ENCODE results near the gene FBXL17. TPM values are rescaled to one million over a fixed set of nuclear protein-coding genes. Genes with fewer than 3 reads are reported as not detected.

FBXL17 gene
- total RNA-seq, 4 donors from 2014 or later = 10.7 to 31.6 (median 22.1) TPM

DNA sequence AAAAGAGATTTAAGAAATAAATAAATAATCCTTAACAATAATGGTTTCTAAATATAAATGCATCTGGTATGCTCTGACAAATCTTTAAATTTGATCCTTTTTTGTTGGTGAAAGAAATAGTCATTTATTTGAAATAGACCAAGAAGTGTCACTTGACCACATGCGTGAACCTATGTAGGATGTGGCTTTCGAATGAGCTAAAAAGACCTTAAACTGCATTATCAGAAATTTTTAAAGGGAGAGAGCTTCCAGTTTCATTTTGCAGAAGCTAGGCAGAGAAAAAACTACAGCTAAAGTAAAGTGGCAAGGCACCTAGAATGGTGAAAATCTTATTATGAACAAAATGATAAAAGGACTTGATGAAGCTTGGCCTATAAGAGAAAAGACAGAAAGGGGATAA lies 402.0 kb downstream of the FBXL17 start:
- Histone ChIP-seq H3K36me3 (no peaks in the 10 kb centered on the region), H3K9me3 (no peaks in the 10 kb centered on the region), H3K27me3 (no peaks in the 10 kb centered on the region), H3K4me3 (no peak overlapping the region), H3K4me1 (no peaks in the 10 kb centered on the region), H3K27ac (no peak overlapping the region)
- no peak for DNase-seq
- TF ChIP-seq, protein P1, sequence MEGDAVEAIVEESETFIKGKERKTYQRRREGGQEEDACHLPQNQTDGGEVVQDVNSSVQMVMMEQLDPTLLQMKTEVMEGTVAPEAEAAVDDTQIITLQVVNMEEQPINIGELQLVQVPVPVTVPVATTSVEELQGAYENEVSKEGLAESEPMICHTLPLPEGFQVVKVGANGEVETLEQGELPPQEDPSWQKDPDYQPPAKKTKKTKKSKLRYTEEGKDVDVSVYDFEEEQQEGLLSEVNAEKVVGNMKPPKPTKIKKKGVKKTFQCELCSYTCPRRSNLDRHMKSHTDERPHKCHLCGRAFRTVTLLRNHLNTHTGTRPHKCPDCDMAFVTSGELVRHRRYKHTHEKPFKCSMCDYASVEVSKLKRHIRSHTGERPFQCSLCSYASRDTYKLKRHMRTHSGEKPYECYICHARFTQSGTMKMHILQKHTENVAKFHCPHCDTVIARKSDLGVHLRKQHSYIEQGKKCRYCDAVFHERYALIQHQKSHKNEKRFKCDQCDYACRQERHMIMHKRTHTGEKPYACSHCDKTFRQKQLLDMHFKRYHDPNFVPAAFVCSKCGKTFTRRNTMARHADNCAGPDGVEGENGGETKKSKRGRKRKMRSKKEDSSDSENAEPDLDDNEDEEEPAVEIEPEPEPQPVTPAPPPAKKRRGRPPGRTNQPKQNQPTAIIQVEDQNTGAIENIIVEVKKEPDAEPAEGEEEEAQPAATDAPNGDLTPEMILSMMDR (IDR thresholded peaks at IDR 0.05) = no peak
- TF ChIP-seq POLR2A (IDR thresholded peaks at IDR 0.05) = no peak

DNA sequence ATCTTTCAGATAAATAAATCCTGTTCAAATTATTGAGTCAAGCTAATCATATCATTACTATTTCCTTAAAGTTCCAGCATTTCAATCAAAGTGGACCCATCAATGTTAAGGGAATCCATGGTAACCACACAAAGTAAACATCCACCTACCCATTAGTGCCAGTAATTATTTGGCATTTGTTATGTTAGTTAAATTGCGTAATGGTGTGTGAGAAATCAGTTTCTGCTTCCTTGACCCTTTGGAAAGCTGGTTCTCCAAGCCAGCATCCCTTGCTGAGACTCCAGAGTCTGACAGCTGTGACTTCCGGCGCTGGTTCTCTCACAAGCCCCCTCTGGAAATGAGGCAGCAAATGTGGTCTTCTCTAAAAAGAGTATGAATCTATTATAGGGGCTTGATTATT lies 402.6 kb downstream of the FBXL17 start:
- no peak for DNase-seq
- Histone ChIP-seq H3K4me1 (no peaks in the 10 kb centered on the region), H3K27ac (no peak overlapping the region), H3K4me3 (no peak overlapping the region), H3K9me3 (no peaks in the 10 kb centered on the region), H3K27me3 (no peaks in the 10 kb centered on the region), H3K36me3 (no peaks in the 10 kb centered on the region)
- no peak for TF ChIP-seq POLR2A (IDR thresholded peaks at IDR 0.05)
- TF ChIP-seq, protein P1 (IDR thresholded peaks at IDR 0.05) = no peak

GRCh38 chr5:107977550-107978071 lies 404.3 kb downstream of the FBXL17 start:
- Histone ChIP-seq H3K36me3 (no peaks in the 10 kb centered on the region), H3K27me3 (no peaks in the 10 kb centered on the region), H3K4me3 (no peak overlapping the region), H3K4me1 (no peaks in the 10 kb centered on the region), H3K9me3 (no peaks in the 10 kb centered on the region), H3K27ac (no peak overlapping the region)
- DNase-seq = no peak
- no peak for TF ChIP-seq POLR2A (IDR thresholded peaks at IDR 0.05)
- TF ChIP-seq, protein P1 (IDR thresholded peaks at IDR 0.05) = no peak

DNA sequence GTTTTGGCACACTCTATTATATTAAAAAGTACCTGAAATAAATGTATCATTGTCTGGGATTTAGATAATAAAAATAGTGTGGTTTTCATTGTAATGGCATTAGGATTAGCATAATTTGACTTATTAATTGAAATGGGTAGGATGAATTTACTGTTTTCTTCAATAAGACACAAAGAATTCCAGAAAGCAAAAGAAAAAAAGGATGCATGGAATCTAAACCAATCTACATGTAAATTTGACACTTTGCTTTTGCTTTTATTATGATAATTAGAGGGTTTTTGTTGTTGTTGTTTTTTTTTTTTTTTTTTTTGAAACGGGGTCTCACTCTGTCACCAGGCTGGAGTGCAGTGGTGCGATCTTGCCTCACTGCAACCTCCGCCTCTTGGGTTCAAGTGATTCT lies 406.3 kb downstream of the FBXL17 start:
- Histone ChIP-seq H3K9me3 (no peaks in the 10 kb centered on the region), H3K4me3 (no peak overlapping the region), H3K27me3 (no peaks in the 10 kb centered on the region), H3K36me3 (no peaks in the 10 kb centered on the region), H3K27ac (no peak overlapping the region), H3K4me1 (no peaks in the 10 kb centered on the region)
- no peak for DNase-seq
- TF ChIP-seq POLR2A (IDR thresholded peaks at IDR 0.05) = no peak
- TF ChIP-seq, protein P1 (IDR thresholded peaks at IDR 0.05) = no peak

DNA sequence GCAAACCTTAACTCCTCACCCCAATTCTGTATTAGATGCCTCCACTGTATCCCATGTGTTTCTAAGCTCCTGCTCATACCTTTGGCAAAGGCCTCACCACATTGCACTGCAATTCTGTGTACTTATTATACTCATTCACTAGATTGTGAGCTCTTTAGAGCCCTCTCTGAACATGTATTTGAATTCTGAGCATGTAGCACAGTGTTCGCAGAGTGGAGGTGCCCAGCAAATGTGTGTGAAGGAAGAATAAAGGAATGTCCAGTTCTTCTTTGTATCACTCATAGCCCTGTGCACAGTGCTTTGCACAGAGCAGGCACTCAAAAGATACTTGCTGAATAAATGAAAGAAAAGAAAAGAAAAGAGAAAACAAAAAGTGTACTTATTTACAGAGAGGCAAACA lies 410.1 kb downstream of the FBXL17 start:
- no peak for TF ChIP-seq POLR2A (IDR thresholded peaks at IDR 0.05)
- TF ChIP-seq, protein P1 (IDR thresholded peaks at IDR 0.05) = no peak
- Histone ChIP-seq H3K4me3 (no peak overlapping the region), H3K27ac (no peak overlapping the region), H3K4me1 (no peaks in the 10 kb centered on the region), H3K9me3 (no peaks in the 10 kb centered on the region), H3K27me3 (no peaks in the 10 kb centered on the region), H3K36me3 (no peaks in the 10 kb centered on the region)
- DNase-seq = no peak

DNA sequence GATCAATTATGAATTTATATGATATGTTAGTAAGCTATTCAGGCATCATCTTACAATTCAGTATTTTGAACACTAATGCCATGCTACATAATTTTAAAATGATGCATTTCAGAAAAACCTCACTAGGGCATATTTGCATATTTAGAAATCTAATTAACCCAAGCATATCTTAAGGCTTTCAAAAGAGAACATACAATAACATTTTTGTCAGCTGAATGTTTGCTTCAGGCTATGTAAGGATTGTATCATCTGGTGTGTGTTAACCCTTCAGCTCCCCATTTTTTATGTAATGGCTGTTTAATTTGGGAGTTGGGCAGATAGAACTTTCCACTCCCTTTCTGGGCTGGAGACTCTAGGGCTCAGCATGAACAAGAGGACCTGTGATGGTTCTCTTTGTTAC lies 412.1 kb downstream of the FBXL17 start:
- H3K9me3 ChIP-seq = no peaks in the 10 kb centered on the region
- H3K36me3 ChIP-seq = no peaks in the 10 kb centered on the region
- no peaks in the 10 kb centered on the region for H3K27me3 ChIP-seq
- H3K4me3 ChIP-seq = no peak overlapping the region
- no peak for DNase-seq
- no peak overlapping the region for H3K27ac ChIP-seq
- H3K4me1 ChIP-seq = no peaks in the 10 kb centered on the region
- TF ChIP-seq, protein P1 (IDR thresholded peaks at IDR 0.05) = no peak
- no peak for TF ChIP-seq POLR2A (IDR thresholded peaks at IDR 0.05)

Measured in Peyer's patch (tissue), 4 donors.